GM23338 (cell line): Measurements from ENCODE around the gene TOP1. TPM values are rescaled to one million over a fixed set of nuclear protein-coding genes. Genes with fewer than 3 reads are reported as not detected.

ENCODE experiments used
- ATAC-seq: fragments of 200-7000 bp; cut with Tn5 transposase; 3 replicates; pipeline ENCODE4 v1.9.1; 2020
- DNase-seq: peaks from one replicate; pipeline ENCODE4 v3.0.0-alpha.2; 2015; ENCODE audit warnings: low spot score
- H2AFZ ChIP-seq: fragments of 200-600 bp; sonication (generic); 2 replicates; pipeline ENCODE4 v1.8.0; 2016; ENCODE audit warnings: antibody characterized with exemption, mild to moderate bottlenecking, moderate library complexity
- H3F3A ChIP-seq: fragments of 200-600 bp; sonication (generic); replicated peaks from 2 replicates; pipeline ENCODE4 v1.8.0; 2017; ENCODE audit warnings: antibody characterized with exemption, mixed run types, low read depth
- H3K27ac ChIP-seq: fragments of 200-600 bp; sonication (generic); 2 replicates; pipeline ENCODE4 v1.6.1; 2016; ENCODE audit warnings: low read depth
- H3K27me3 ChIP-seq: fragments of 200-600 bp; sonication (generic); 2 replicates; pipeline ENCODE4 v1.8.0; 2016; ENCODE audit warnings: mild to moderate bottlenecking, mixed run types, moderate library complexity; ENCODE audit not compliant: insufficient read depth
- H3K36me3 ChIP-seq: fragments of 200-600 bp; sonication (generic); 2 replicates; pipeline ENCODE4 v1.8.0; 2016; ENCODE audit warnings: mild to moderate bottlenecking; ENCODE audit not compliant: insufficient read depth
- H3K4me1 ChIP-seq: fragments of 200-600 bp; sonication (generic); 2 replicates; pipeline ENCODE4 v1.8.0; 2016; ENCODE audit warnings: mild to moderate bottlenecking, moderate library complexity; ENCODE audit not compliant: insufficient read depth
- H3K4me2 ChIP-seq: fragments of 200-600 bp; sonication (generic); 2 replicates; pipeline ENCODE4 v1.7.1; 2017; ENCODE audit warnings: mixed run types
- H3K4me3 ChIP-seq: fragments of 200-600 bp; sonication (generic); 2 replicates; pipeline ENCODE4 v1.6.1; 2016; ENCODE audit warnings: mixed run types
- H3K79me2 ChIP-seq: fragments of 200-600 bp; sonication (generic); replicated peaks from 2 replicates; pipeline ENCODE4 v1.8.0; 2017; ENCODE audit warnings: mild to moderate bottlenecking; ENCODE audit not compliant: insufficient read depth
- H3K9me2 ChIP-seq: fragments of 200-600 bp; sonication (generic); 2 replicates; pipeline ENCODE4 v1.8.0; 2017; ENCODE audit not compliant: insufficient read depth
- H4K20me1 ChIP-seq: fragments of 200-600 bp; sonication (generic); replicated peaks from 2 replicates; pipeline ENCODE4 v1.8.0; 2017; ENCODE audit warnings: mild to moderate bottlenecking; ENCODE audit not compliant: insufficient read depth
- H3K27ac Mint-ChIP-seq: 2 replicates; pipeline ENCODE4 v1.8.0; 2020; ENCODE audit warnings: inconsistent platforms, mild to moderate bottlenecking, moderate library complexity, mixed read lengths
- H3K27me3 Mint-ChIP-seq: 3 replicates; pipeline ENCODE4 v1.8.0; 2022; ENCODE audit warnings: low read depth, mild to moderate bottlenecking, moderate library complexity, mixed read lengths, inconsistent platforms; ENCODE audit not compliant: insufficient read depth, poor library complexity
- H3K36me3 Mint-ChIP-seq: 3 replicates; pipeline ENCODE4 v1.8.0; 2021; ENCODE audit warnings: low read depth, mild to moderate bottlenecking, inconsistent platforms, moderate library complexity, mixed read lengths
- H3K4me1 Mint-ChIP-seq: 3 replicates; pipeline ENCODE4 v1.8.0; 2020; ENCODE audit warnings: mild to moderate bottlenecking, inconsistent platforms, mixed read lengths
- H3K4me3 Mint-ChIP-seq: 3 replicates; pipeline ENCODE4 v1.8.0; 2021; ENCODE audit warnings: moderate library complexity, mild to moderate bottlenecking, inconsistent platforms, mixed read lengths
- H3K9me3 Mint-ChIP-seq: 3 replicates; pipeline ENCODE4 v1.8.0; 2020; ENCODE audit warnings: moderate library complexity, mild to moderate bottlenecking, inconsistent platforms, mixed read lengths
- CREB1 ChIP-seq: fragments of 250-450 bp; sonication (Bioruptor Pico); IDR thresholded peaks from 2 replicates; pipeline ENCODE4 v1.5.0; 2020; ENCODE audit warnings: low read depth, mild to moderate bottlenecking, moderate library complexity
- EZH2 ChIP-seq: fragments of 200-600 bp; sonication (generic); IDR thresholded peaks from one replicate; pipeline ENCODE4 v1.8.0; 2017; ENCODE audit warnings: antibody characterized with exemption, mild to moderate bottlenecking, low read depth; ENCODE audit not compliant: unreplicated experiment
- EZH2phosphoT487 ChIP-seq: fragments of 200-600 bp; sonication (generic); IDR thresholded peaks from one replicate; pipeline ENCODE4 v1.8.1; 2018; ENCODE audit warnings: antibody characterized with exemption; ENCODE audit not compliant: unreplicated experiment
- NANOG ChIP-seq: IDR thresholded peaks from 2 replicates; pipeline ENCODE4 v1.6.1; 2016; ENCODE audit warnings: antibody characterized with exemption, borderline replicate concordance
- POLR2AphosphoS5 ChIP-seq: IDR thresholded peaks from 2 replicates; pipeline ENCODE4 v1.6.1; 2016; ENCODE audit warnings: antibody characterized with exemption, low read depth
- STAT1 ChIP-seq: IDR thresholded peaks from one replicate; pipeline ENCODE4 v1.6.1; 2016; ENCODE audit warnings: antibody characterized with exemption; ENCODE audit not compliant: unreplicated experiment
- ZNF114 ChIP-seq: fragments of 250-450 bp; sonication (Bioruptor Pico); IDR thresholded peaks from 2 replicates; pipeline ENCODE4 v1.5.0; 2020; ENCODE audit warnings: mild to moderate bottlenecking, moderate library complexity
- ZNF331 ChIP-seq: fragments of 250-450 bp; sonication (Bioruptor Pico); IDR thresholded peaks from 2 replicates; pipeline ENCODE4 v1.5.0; 2020; ENCODE audit warnings: low read depth, mild to moderate bottlenecking, moderate library complexity
- polyA plus RNA-seq: library from polyadenylated mRNA; unstranded; fragments of >200 nt; fragmentation: Nextera tagmentation; extraction: Ambion mirVana; gene quantifications from 2 replicates; pipeline ENCODE4 v1.2.1, GENCODE V29; 2016
- total RNA-seq: library from RNA; depleted of rRNA; stranded (reverse); fragments of >200 nt; shearing (Covaris generic); gene quantifications from 2 replicates; pipeline ENCODE4 v1.2.3, GENCODE V29; 2014
- TF ChIP-seq, protein P1 (sequence below), 2 experiments: fragments of 200-600 bp in 1 of 2; sonication (generic) in 1 of 2; conservative IDR thresholded peaks; 2 replicates each; pipeline versions ENCODE4 v1.5.1 to v1.6.1; 2016 to 2017; ENCODE audit warnings: antibody characterized with exemption in 2 of 2, low read depth in 2 of 2, mild to moderate bottlenecking in 2 of 2, moderate library complexity in 1 of 2
- TF ChIP-seq, protein P2 (sequence below): fragments of 250-450 bp; sonication (Bioruptor Pico); IDR thresholded peaks from 2 replicates; pipeline ENCODE4 v1.5.0; 2020; ENCODE audit warnings: mild to moderate bottlenecking, moderate library complexity
- TF ChIP-seq, protein P3 (sequence below): IDR thresholded peaks from 2 replicates; pipeline ENCODE4 v1.6.1; 2016; ENCODE audit warnings: antibody characterized with exemption

The TOP1 gene
- total and polyA plus RNA-seq, 2 experiments from 2014 or later, result 62.4 to 101 TPM

DNA sequence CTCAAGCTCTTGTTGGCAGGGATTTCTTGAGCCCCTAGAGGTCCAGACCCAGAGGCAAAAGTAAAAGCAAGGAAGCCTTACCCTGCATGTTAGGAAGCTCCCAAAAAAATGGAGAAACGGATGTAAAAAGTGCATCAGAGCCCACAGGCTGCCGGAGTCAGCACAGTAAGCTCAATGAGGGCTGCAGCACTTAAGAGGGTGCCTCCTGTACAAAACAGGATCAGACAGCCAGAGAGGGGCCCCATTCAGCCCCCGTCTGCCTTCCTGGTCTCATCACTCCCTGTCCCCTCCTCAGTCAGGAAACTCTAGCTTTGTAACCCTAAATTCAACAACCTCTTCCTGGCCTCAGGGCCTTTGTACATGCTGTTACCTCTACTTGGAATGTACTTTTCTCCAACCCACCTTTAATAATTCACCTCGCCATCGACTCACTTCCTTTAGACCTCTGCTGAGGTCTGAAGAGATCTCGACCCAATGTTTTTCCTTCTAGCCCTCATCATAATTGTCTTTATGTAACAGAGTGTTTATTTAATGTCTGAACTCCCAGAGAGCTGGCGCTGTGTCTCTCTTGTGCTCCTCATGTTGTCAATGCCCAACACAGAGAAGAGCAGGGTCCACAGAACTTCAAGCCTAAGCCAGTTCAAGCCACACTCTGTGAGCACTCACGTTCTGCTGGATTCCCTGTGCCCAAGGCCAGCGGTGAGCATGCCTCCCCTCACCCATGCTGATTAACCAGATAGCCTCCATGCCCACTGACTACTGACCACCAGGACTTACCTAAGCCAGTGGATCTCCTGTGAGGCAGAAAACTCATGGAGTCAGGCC lies 106.0 kb downstream of the TOP1 start:
- peaks cover 23% of the 10 kb centered on the region for H3K4me1 Mint-ChIP-seq
- DNase-seq, result no peak
- TF ChIP-seq EZH2phosphoT487 (no peak), EZH2 (no peak), ZNF114 (no peak), POLR2AphosphoS5 (no peak), STAT1 (no peak), NANOG (no peak), CREB1 (CRISPR knock-in tag) (no peak), ZNF331 (CRISPR knock-in tag) (no peak)
- TF ChIP-seq, protein P1, sequence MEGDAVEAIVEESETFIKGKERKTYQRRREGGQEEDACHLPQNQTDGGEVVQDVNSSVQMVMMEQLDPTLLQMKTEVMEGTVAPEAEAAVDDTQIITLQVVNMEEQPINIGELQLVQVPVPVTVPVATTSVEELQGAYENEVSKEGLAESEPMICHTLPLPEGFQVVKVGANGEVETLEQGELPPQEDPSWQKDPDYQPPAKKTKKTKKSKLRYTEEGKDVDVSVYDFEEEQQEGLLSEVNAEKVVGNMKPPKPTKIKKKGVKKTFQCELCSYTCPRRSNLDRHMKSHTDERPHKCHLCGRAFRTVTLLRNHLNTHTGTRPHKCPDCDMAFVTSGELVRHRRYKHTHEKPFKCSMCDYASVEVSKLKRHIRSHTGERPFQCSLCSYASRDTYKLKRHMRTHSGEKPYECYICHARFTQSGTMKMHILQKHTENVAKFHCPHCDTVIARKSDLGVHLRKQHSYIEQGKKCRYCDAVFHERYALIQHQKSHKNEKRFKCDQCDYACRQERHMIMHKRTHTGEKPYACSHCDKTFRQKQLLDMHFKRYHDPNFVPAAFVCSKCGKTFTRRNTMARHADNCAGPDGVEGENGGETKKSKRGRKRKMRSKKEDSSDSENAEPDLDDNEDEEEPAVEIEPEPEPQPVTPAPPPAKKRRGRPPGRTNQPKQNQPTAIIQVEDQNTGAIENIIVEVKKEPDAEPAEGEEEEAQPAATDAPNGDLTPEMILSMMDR (conservative IDR thresholded peaks at IDR 0.05; ENCODE audit: low read depth in 2 of 2), result no peak
- TF ChIP-seq, protein P2, sequence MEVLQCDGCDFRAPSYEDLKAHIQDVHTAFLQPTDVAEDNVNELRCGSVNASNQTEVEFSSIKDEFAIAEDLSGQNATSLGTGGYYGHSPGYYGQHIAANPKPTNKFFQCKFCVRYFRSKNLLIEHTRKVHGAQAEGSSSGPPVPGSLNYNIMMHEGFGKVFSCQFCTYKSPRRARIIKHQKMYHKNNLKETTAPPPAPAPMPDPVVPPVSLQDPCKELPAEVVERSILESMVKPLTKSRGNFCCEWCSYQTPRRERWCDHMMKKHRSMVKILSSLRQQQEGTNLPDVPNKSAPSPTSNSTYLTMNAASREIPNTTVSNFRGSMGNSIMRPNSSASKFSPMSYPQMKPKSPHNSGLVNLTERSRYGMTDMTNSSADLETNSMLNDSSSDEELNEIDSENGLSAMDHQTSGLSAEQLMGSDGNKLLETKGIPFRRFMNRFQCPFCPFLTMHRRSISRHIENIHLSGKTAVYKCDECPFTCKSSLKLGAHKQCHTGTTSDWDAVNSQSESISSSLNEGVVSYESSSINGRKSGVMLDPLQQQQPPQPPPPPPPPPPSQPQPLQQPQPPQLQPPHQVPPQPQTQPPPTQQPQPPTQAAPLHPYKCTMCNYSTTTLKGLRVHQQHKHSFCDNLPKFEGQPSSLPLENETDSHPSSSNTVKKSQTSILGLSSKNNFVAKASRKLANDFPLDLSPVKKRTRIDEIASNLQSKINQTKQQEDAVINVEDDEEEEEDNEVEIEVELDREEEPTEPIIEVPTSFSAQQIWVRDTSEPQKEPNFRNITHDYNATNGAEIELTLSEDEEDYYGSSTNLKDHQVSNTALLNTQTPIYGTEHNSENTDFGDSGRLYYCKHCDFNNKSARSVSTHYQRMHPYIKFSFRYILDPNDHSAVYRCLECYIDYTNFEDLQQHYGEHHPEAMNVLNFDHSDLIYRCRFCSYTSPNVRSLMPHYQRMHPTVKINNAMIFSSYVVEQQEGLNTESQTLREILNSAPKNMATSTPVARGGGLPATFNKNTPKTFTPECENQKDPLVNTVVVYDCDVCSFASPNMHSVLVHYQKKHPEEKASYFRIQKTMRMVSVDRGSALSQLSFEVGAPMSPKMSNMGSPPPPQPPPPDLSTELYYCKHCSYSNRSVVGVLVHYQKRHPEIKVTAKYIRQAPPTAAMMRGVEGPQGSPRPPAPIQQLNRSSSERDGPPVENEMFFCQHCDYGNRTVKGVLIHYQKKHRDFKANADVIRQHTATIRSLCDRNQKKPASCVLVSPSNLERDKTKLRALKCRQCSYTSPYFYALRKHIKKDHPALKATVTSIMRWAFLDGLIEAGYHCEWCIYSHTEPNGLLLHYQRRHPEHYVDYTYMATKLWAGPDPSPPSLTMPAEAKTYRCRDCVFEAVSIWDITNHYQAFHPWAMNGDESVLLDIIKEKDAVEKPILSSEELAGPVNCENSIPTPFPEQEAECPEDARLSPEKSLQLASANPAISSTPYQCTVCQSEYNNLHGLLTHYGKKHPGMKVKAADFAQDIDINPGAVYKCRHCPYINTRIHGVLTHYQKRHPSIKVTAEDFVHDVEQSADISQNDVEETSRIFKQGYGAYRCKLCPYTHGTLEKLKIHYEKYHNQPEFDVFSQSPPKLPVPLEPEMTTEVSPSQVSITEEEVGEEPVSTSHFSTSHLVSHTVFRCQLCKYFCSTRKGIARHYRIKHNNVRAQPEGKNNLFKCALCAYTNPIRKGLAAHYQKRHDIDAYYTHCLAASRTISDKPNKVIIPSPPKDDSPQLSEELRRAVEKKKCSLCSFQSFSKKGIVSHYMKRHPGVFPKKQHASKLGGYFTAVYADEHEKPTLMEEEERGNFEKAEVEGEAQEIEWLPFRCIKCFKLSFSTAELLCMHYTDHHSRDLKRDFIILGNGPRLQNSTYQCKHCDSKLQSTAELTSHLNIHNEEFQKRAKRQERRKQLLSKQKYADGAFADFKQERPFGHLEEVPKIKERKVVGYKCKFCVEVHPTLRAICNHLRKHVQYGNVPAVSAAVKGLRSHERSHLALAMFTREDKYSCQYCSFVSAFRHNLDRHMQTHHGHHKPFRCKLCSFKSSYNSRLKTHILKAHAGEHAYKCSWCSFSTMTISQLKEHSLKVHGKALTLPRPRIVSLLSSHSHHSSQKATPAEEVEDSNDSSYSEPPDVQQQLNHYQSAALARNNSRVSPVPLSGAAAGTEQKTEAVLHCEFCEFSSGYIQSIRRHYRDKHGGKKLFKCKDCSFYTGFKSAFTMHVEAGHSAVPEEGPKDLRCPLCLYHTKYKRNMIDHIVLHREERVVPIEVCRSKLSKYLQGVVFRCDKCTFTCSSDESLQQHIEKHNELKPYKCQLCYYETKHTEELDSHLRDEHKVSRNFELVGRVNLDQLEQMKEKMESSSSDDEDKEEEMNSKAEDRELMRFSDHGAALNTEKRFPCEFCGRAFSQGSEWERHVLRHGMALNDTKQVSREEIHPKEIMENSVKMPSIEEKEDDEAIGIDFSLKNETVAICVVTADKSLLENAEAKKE (CRISPR knock-in tag), result no peak
- TF ChIP-seq, protein P3, sequence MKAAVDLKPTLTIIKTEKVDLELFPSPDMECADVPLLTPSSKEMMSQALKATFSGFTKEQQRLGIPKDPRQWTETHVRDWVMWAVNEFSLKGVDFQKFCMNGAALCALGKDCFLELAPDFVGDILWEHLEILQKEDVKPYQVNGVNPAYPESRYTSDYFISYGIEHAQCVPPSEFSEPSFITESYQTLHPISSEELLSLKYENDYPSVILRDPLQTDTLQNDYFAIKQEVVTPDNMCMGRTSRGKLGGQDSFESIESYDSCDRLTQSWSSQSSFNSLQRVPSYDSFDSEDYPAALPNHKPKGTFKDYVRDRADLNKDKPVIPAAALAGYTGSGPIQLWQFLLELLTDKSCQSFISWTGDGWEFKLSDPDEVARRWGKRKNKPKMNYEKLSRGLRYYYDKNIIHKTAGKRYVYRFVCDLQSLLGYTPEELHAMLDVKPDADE, result no peak
- H3K36me3 ChIP-seq, result no peaks in the 10 kb centered on the region
- H4K20me1 ChIP-seq, result peaks cover 7% of the 10 kb centered on the region
- peaks cover 5% of the 10 kb centered on the region for H3K27me3 ChIP-seq
- ATAC-seq, result no peak
- no peak overlapping the region for H3K4me3 ChIP-seq
- no peak overlapping the region for H3K27ac ChIP-seq
- peaks cover 24% of the 10 kb centered on the region for H3K4me1 ChIP-seq
- no peak overlapping the region for H3K4me2 ChIP-seq
- no peaks in the 10 kb centered on the region for H3F3A ChIP-seq
- H2AFZ ChIP-seq, result no peak overlapping the region
- peaks cover 20% of the 10 kb centered on the region for H3K36me3 Mint-ChIP-seq
- no peak overlapping the region; the same call in 2 of the 3 replicates for H3K4me3 Mint-ChIP-seq
- H3K27ac Mint-ChIP-seq, result no peak overlapping the region
- no peaks in the 10 kb centered on the region for H3K9me2 ChIP-seq
- H3K79me2 ChIP-seq, result peaks cover 17% of the 10 kb centered on the region
- H3K27me3 Mint-ChIP-seq, result peaks cover 24% of the 10 kb centered on the region
- H3K9me3 Mint-ChIP-seq, result no peaks in the 10 kb centered on the region; the same call in 2 of the 3 replicates
